HG03039 (cell line): ENCODE results near the gene ARHGAP26.
A peak's percentile ranks its signal among the peaks of the same experiment; 100 is the strongest.

Experiments used
- ATAC-seq: cut with Tn5 transposase; IDR thresholded peaks from one replicate; pipeline ENCODE4 v1.9.1; 2021; ENCODE audit warnings: mild to moderate bottlenecking, moderate library complexity; ENCODE audit not compliant: unreplicated experiment

ARHGAP26 gene

DNA sequence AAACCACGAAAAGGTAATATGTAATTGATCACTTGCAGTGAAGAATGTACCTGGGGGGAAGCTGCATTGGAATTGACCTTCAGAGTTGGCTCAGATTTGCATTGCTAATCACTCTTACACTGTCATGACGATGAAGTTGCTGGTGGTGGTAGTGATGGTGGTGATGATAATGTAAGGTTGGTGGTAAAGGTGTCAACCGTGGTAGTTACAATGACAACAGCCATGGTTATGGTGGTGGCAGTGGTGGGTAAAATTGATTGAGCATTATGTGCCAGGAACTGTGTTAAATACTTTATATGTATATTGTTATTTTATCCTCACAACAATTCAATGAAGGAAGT, 350.9 kb downstream of the ARHGAP26 start:
- ATAC-seq: no peak

DNA sequence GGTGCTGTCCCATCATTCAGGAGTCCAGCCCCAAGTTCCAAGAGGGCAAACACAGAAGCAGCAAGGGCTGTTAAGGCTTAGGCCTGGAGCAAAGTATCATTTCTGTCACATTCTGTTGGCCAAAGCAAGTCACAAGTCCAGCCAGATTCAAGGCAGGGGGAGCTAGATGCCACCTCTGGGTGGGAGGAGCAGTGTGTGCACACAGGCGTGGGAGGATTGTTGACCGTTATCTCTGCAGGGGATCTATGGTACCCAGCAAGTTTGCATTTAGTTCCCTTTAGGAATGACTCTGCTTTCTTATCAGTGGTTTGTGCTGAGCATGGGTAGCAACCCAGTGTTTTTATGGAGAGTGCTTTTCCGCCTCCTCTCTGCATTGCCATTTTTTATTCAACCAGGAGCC, 354.4 kb downstream of the ARHGAP26 start:
- no peak for ATAC-seq

DNA sequence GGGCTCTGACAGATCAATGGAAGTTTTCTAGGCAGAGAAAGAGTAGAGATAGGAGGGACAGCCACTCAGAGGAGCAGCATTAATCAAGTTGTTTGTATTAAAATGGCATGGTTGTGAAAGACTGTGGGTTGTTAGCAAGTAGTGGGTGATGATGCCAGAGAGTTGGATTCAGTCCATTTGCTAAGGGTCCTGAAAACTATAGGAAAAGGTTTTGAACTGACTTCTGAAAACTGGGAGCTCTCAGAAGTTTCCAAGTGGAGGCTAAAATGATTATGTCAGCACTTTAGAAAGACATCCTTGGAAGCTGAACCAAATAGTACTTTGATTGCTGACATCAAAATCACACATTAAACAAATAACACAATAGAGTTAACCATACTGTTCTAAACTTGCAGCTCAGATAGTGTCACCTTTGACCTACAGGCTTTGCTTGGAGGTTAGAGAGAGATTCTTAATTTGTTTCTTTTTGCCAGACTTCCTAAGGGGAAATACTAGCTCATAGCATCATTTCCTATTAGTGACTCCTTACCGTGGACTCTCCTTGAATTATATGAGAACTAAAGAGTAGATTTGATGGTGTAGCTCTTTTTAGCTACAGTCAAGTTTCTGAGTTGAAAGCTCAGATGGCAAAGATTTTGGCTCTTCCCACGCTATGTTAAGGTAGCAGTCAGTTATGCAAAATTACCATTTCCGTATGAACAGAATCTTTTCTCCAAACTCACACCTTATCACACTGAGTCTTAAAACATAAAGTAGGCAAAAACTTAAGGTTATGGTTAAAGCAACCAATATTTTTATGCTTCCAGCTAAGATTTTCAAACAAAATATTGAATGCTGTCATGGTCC, 356.2 kb downstream of the ARHGAP26 start:
- no peak for ATAC-seq

DNA sequence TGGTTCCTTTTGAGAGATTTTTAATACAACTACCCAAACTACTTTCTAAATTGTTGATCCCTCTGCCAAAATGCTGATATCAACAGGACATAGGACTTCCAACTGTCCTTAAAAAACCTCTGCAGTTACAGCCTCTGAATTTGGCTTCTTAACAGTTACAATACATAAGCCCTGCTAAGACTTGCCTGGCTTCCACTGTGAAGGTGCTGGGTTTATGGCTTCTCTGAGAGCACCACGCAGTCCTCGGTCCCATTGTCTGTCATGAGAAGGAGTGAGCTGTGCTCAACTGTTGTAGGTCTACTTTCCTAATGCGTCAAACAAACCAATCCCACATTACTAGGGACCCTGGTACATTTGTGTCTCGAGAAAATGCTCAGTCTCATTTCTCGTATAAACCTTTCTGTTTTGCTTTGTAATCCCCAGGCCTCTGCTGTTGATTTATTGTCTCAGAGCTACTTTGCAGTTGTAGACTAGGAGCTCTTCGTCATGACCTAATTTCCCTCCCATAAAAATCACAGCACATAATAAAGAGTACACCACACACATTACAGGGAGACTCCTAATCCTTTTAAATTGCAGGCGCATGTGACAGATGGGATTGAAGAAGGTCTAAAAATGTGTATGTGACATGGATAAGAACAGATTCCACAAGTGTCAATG, 358.4 kb downstream of the ARHGAP26 start:
- ATAC-seq: no peak

DNA sequence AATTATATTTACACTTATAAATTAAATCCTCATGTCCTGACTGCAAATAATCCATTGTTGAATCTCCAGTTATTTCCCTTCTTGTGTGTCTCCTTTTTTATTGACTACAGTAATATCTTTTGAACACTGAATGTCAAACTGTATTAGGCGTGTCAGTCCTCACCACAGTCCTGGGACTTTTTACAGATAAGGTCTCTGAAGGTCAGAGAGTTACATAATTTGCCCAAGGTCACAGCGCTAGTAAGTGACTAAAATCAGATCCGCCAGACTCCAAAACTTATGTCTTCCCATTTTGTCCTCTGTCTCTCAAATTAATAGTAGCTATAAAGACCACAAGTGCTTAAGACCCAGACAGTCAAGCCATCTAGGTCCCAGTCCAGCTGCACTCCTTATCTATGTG, 359.0 kb downstream of the ARHGAP26 start:
- no peak for ATAC-seq

DNA sequence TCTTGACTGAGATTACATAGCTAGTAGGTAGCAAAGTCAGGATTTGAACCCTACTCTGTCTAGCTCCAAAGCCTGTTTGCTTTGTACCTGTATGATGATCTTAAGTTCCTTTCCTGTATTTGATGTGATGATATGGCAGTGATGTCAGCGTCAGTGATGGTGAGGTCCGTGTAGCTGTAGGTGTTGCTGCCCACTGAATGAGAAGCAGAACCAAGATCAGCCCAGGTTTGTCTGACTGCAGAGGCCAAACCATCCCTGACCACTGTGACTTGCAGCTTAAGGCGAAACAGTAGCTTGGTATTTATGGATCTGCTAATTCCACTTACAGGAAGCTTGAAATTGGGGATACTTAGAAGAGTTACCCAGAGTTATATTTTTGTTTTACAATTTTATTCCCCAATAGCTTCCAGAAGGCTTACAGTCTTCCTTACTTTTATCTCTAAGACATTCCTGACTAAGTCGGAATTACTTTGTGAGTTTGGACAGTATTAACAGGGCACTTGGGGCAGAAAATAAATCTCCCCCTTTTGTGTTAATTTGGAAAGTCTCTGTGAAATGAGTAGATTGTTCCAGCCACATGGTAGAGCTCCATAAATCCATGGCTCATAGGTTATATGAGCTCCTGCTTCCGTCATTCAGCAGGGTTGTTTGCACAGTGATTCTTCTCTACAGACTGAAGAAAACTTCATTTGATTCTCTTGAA, 359.9 kb downstream of the ARHGAP26 start:
- ATAC-seq: no peak

DNA sequence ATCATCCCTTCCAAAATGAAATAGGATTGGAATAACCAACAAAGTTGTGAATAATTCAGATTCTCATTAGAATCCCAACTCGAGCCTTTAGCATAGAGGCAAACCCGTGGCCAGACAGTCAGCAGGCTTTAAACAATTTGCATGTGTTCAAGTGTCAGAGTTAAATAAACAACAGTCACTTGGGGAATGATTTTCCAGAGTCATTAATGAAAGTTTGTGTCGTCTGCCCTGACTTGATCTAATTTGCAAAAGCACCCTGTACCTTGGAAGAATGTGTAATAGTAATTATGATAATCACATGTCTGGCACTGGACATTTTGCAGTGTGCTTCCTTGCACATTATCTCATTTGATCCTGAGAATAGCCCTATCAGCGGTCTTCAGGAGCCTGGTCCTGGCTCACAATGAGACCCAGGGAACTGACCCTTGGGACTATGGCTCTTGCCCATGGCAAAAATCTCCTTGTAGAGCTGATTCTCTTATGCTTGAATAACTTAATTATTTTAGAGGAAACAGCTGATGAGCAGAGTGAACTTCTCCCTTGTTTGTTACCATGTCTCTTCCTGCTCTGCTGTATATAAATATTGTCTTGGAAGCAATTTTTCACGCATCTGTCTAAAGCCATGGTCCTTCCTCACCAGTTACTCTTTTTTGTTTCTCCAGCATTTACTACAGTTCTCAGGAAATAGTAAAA, 360.6 kb downstream of the ARHGAP26 start:
- ATAC-seq: no peak

DNA sequence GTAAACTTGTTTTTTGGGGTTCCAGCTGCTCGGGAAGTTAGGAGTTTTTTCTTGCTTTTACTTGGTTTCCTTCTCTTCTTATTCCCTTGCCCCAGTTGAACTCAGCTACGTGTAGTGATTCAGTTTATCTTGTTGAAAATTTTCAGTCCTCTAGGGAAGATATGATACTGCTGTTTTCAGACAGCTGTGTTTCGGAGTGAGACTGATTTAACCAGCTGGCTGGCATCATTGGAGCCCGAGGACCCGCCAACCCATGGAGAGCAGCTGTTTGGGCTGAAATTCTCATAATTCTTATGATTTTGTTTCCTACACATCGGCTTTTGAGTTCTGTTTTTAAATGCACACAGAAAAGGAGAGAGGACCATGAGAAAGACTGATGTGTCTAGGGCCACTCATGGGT, 361.8 kb downstream of the ARHGAP26 start:
- ATAC-seq: no peak

DNA sequence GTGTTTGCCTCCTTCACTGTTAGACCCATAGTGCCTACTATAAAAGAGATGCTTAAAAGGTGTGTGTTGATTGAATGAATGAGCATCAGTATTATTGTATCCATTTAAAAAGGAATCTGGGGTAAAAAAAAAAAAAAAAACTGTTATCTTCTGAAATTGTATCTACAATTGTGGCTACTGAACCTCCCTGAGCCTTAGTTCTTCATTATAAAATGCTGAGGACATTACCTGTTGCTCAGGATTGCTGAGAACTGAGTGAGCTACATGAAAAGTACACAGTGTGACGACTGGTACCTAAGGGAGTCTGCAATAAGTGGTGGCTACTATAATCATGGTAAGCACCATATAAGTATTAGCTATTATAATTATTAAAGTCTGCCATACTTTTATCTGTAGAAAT, 362.6 kb downstream of the ARHGAP26 start:
- no peak for ATAC-seq

DNA sequence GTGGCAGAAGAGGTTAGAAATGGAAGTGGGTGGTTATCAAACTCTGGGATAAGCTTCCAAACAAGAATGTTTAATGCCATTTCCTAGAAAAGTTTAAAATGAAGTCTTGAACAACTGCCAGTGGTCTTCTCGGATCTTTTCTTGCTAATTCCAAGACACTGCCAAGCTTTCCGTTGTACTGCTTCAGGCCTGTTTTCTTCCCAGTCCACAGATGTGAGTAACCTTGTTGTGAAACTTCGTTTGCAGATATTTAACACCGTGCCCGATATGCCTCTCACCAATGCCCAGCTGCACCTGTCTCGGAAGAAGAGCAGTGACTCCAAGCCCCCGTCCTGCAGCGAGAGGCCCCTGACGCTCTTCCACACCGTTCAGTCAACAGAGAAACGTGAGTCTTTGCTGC, 363.5 kb downstream of the ARHGAP26 start:
- no peak for ATAC-seq

DNA sequence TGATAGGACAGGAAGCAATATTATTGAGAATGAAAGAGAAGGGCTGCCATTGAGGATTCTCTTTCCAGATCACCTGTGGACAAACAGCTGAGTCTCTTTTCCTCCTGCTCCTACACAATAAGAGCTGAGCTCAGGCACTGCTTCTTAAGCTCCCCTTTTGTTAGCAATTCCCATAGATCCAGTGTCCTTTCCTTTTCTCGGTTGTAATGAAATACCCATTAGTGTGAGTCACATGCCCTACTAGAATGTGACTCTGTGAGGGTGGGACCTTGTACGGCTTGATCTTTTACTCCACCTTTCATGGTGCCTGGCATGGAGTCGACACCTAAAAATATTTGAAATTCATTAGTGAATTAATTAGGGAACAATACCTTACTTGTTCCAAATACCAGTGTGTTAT, 364.1 kb downstream of the ARHGAP26 start:
- ATAC-seq: no peak

DNA sequence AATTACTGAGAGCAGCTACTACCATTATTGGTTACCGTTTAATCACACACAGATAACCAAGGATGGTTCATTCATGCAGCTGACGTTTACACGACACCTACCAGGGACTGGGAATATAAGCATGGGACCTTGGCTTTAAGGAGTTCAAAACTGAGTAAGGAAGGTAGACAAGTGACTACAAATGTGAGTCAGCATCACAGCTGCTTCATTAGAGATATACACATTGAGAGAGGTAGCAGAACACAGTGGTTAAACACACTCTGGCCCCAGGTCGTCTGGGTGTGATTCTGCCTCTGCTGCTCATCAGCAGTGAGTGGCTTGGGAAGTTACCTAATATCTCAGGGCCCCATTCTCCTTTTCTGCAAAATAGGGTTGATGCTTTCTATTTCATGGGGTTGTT, 364.7 kb downstream of the ARHGAP26 start:
- peak; percentile 83 for ATAC-seq

DNA sequence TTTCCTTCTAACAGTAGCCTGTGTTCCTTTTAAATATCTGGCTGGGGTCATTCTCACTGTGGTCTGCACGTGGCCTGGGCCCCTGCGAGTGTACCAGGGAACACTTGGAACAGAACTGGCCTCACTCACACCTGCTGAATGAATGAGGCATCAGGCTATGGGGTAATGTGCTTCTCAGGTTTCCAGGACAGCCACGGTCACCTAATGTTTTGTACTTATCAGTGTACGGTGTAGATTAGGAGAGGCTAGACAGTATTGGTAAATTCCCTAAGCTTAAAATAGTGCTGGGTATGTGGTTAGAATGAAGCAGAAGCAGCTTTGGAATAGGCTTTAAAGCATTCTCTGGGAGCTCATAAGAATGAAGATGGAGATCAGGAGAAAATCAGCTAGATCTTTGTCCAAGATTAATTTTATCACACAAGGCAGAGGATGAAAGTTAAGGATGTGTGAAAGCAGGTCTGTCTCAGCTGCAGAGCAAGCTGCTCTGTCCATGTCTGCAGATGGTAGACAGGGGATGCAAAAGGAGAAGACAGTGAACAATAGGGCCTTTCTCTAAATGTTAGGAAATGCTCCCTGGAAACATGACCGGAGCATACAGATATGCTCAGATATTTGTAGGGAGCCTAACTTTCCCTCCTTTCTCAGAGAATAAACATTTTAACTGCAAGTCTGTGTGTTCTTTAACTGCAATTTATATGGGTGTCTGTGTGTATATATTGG, 365.8 kb downstream of the ARHGAP26 start:
- no peak for ATAC-seq

DNA sequence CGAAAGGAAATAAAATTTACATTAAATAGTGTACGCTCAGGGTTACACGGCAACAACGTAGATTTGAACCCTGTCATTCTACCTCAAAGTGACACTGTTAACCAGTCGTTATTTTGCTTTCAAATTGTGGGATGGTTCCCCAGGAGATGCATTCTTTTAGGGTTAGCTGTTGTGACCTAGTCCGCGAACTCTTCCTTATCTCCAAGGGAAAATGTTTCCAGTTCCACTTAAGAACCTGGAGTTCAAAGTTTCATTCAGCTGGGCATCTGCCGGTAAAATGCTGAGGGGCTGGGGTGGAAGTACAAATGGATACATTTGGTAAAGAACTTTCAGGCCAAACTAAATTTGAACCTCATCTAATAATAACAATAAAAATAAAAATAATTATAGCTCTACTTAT, 368.7 kb downstream of the ARHGAP26 start:
- ATAC-seq: no peak

DNA sequence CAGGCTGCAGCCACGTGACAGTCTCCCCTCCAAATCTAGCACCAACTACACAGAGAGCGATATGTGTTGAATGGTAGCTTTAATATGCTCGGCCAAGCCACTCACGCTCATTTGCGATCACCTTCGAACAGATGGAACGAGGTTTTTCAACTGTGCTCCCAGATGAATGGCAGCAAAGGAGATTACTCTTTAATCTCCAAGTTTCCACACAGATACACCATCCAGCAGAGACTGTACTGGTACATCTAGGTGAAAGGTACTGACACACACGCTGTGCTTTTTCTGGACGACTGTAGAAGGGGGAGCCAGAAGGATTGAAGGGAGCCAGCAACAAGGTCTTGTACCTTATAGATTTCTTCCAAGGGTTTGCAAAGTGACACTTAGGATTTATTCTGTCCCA, 369.4 kb downstream of the ARHGAP26 start:
- no peak for ATAC-seq

DNA sequence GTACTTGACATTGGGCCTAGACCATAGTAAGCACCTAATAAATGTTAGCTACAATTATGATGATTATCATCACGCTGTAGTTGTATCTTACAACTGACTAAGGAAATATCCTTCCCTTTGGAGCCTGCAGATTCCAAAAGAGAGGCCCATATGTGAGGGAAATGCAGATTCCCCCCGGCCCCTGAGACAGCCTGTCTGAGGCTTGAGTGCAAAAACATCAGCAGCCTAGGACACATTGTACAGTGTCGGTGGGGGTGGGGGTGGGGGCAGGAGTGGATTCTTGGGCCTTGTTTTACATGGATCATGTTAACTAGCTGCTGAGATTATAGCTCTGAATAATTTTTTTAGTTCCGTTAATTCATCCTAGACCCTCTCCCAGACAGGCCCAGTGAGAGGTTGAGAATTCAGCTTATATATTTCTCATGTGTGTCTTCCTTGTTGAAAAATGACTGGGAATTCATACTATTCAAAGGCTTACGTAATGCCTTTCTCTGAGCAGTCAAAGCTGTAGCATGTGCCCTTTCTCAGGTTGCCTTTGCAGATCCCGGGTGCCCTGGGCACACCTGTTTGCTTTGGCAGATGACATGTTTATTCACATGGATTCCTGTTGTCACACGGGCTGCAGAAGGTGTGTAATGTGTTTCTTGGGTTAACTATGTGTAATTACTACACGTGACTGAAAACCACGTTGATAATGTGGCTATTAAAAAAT, 370.5 kb downstream of the ARHGAP26 start:
- no peak for ATAC-seq

DNA sequence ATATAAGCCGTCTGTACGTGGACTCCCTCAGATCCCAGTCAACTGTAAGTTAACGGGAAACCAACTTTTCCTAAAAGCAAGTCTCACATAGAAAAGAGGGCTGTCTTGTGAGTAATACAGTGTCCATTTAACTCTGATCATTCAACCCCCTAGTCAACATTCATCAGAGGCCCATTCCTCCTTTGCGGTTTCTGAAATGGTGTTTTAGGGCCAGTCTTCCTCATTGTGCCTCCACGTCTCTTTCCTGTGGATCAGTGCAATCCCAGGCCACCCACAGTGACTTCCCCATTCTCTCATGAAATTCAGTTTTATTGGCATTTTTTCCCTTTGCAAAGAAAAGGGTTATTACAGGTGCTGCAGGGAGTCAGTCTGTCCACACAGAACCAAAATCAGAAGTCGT, 371.5 kb downstream of the ARHGAP26 start:
- ATAC-seq: no peak

DNA sequence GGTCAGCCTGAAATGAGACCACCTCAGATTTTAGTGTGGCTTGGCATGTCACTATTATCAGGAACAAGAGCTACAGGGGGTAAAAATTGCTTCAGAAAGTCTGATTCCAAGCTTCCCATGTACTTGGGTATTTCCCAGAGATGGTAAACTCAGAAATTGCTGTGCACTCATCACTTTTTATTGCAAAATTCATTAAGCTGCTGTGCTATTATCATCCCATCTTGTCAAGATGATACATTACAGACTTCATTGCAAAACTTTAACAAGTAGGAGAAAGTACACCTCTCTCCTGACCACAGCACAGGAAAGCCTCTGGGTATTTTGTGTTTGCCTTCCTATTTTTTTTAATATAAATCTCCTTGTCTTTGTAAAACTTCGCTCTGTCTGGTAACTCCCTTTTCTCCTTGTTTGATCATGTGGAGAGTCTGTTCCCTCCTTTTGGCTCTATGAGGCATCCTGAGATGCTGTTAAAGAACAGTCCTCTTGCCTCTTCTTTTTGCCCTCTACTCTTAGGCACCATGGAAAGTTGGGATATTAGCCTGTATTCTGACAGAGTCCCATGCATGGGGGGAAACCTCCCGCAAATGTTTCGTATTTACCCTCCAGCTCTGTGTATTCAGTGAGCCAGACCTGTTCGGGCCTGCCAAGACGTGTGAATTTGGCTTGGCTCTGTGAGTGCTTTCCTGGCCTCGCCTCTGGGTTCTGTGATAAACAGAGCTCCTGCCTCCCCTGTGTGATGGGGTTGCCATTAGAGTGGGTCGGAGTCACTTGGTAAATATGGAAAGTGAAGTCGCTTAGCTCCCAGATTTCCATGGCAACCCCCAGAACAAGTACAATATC, 372.6 kb downstream of the ARHGAP26 start:
- no peak for ATAC-seq

DNA sequence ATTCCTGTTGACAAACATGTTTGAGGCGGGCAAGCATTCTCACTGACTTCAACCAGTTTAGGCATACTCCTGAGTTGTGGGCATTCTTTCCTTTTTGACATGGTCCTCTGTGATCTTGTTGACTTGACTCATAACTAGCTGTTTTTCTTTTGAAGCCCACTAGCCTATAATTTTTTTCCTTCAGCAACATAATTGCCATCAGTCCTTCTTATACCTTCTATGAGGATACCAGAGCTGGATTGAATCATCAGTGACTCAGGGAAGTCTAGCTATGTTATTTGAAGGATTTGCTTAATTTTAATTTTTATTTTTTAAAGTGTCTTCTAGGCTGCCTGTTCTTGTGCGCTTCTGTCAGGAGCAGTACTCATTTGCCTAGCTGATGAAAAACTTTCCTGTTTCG, 373.8 kb downstream of the ARHGAP26 start:
- no peak for ATAC-seq
